Renal cortex interstitium (tissue), 11 donors: ENCODE data around the gene APOO. TPM values are rescaled to one million over a fixed set of nuclear protein-coding genes. Genes with fewer than 3 reads are reported as not detected.
"Not testable (repeated sequence)": the region's sequence is repeated elsewhere in the genome, so short reads cannot be mapped to it uniquely, and the experiment has no call there.

ENCODE experiments used
- DNase-seq, 11 donors: peaks; one replicate each; pipeline ENCODE4 v3.0.0-alpha.2; 2013; ENCODE audit warnings: low read depth in 9 of 11, low spot score in 4 of 11; ENCODE audit errors: extremely low read depth in 1 of 11
- polyA plus RNA-seq, 3 donors: library from polyadenylated mRNA; unstranded; fragments of 120-200 nt; gene quantifications; one replicate each; pipeline ENCODE4 v1.2.1, GENCODE V29; 2013; ENCODE audit not compliant: insufficient read length in 3 of 3

The APOO gene
- polyA plus RNA-seq, 3 donors: 33.9 to 44.4 (median 37.2) TPM

- no peak for DNase-seq
These were observed 12.1 kb upstream of the APOO start for GRCh38 chrX:23919706-23920320.

- no peak for DNase-seq
These were observed 11.4 kb upstream of the APOO start for GRCh38 chrX:23919148-23919547.

GRCh38 chrX:23911126-23911835 lies 3.5 kb upstream of the APOO start:
- no peak for DNase-seq

GRCh38 chrX:23908219-23909004 lies 674 bp upstream of the APOO start:
- DNase-seq: peak in 3 of 11 donors; percentile 13 to 22 (median 13)

GRCh38 chrX:23907111-23907497 lies 634 bp downstream of the APOO start:
- DNase-seq: peak in 1 of 11 donors; percentile 8

- no peak for DNase-seq
These were observed 3.6 kb downstream of the APOO start for GRCh38 chrX:23904096-23904495.

- peak in 6 of 11 donors; percentile 28 to 54 (median 42) for DNase-seq
These were observed 5.3 kb downstream of the APOO start for GRCh38 chrX:23902419-23902818.

GRCh38 chrX:23901805-23902204 lies 5.9 kb downstream of the APOO start:
- DNase-seq: peak in 8 of 11 donors; percentile 41 to 66 (median 52)

- no peak for DNase-seq
These were observed 6.7 kb downstream of the APOO start for GRCh38 chrX:23901060-23901459.

- no peak for DNase-seq
These were observed 7.4 kb downstream of the APOO start for GRCh38 chrX:23900220-23900797.

- DNase-seq: no peak
These were observed 9.3 kb downstream of the APOO start for GRCh38 chrX:23898412-23898959.

GRCh38 chrX:23896981-23897380 lies 10.8 kb downstream of the APOO start:
- no peak for DNase-seq

GRCh38 chrX:23896539-23896938 lies 11.2 kb downstream of the APOO start:
- not testable (repeated sequence) for DNase-seq

- not testable (repeated sequence) for DNase-seq
These were observed 12.7 kb downstream of the APOO start for GRCh38 chrX:23894993-23895392.

GRCh38 chrX:23890933-23891332 lies 16.8 kb downstream of the APOO start:
- DNase-seq: no peak

- no peak for DNase-seq
These were observed 18.7 kb downstream of the APOO start for GRCh38 chrX:23888887-23889501.

GRCh38 chrX:23887918-23888317 lies 19.8 kb downstream of the APOO start:
- no peak for DNase-seq

GRCh38 chrX:23887451-23887850 lies 20.3 kb downstream of the APOO start:
- no peak for DNase-seq

- no peak for DNase-seq
These were observed 21.9 kb downstream of the APOO start for GRCh38 chrX:23885803-23886202.
